ENCODE data around the gene PACS2.

Gene PACS2

GRCh38 chr14:105410642-105411016, 96.1 kb downstream of the PACS2 start:
- TF ChIP-seq GLIS3 (CRISPR knock-in tag; IDR thresholded peaks at IDR 0.05), result no peak
- no peak for TF ChIP-seq ZNF8 (CRISPR knock-in tag; IDR thresholded peaks at IDR 0.05)
- no peak for TF ChIP-seq TCF4 (CRISPR knock-in tag; IDR thresholded peaks at IDR 0.05; ENCODE audit: borderline replicate concordance)

GRCh38 chr14:105411017-105411941, 96.7 kb downstream of the PACS2 start:
- peak; percentile 51 for ATAC-seq

More at GRCh38 chr14:105410642-105411016, 96.1 kb downstream of the PACS2 start:
- ATAC-seq, result no peak

DNA sequence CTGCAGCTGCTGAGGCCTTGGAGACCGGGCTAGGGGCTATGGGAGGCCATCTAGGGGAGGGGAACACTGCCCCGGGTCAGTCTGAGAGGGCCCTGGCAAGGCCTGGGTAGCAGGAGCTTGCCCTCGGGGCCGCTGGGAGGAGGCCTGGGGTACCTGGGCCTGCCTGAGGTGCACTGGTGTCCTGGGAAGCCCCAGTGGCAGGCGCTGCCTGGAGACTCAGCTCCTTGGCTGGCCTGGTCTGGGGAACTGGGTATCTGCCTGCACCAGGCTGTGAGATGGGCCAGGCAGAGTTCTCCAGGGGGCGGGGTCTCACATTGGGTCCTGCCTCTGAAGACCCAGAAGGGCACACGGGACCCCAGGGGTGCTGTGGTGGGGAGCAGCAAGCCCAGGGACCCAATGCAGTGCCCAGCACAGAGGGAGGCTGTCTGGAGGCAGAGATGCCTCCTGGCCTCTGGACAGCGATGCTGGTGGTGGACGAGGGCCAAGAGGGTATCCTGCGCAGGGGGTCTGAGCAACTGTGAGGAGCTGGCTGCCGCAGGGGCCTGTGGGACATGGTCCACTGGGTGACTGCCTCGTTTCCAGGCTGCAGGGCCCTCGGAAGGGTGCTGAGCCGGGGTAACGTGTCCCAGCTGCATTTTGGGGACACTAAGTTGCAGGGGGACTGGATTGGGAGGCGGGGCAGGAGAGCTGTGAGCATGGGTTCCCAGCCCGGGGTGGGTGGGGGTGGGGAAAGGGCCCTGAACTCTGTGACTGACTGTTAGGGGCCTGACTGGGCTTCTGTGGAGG, 97.6 kb downstream of the PACS2 start:
- TF ChIP-seq ISL1 (CRISPR knock-in tag; IDR thresholded peaks at IDR 0.05), result no peak
- no peak for ATAC-seq

More at GRCh38 chr14:105411017-105411941, 96.7 kb downstream of the PACS2 start:
- no peak for TF ChIP-seq ZC3H10 (CRISPR knock-in tag; IDR thresholded peaks at IDR 0.05)
- no peak for TF ChIP-seq GLIS3 (CRISPR knock-in tag; IDR thresholded peaks at IDR 0.05)
- TF ChIP-seq BACH2 (CRISPR knock-in tag; IDR thresholded peaks at IDR 0.05; ENCODE audit: borderline replicate concordance), result no peak
- TF ChIP-seq RARB (CRISPR knock-in tag; IDR thresholded peaks at IDR 0.05), result no peak
- TF ChIP-seq TCF4 (CRISPR knock-in tag; IDR thresholded peaks at IDR 0.05; ENCODE audit: borderline replicate concordance), result no peak
- no peak for TF ChIP-seq SNAI2 (CRISPR knock-in tag; IDR thresholded peaks at IDR 0.05)
- no peak for TF ChIP-seq ZNF565 (CRISPR knock-in tag; conservative IDR thresholded peaks at IDR 0.05; ENCODE audit: low read depth)
- no peak for TF ChIP-seq CREB5 (CRISPR knock-in tag; IDR thresholded peaks at IDR 0.05; ENCODE audit: low read depth)
- no peak for TF ChIP-seq PPARA (CRISPR knock-in tag; IDR thresholded peaks at IDR 0.05; ENCODE audit: borderline replicate concordance)
- no peak for TF ChIP-seq ZFP3 (CRISPR knock-in tag; IDR thresholded peaks at IDR 0.05)
- no peak for TF ChIP-seq TOX (CRISPR knock-in tag; IDR thresholded peaks at IDR 0.05; ENCODE audit: borderline replicate concordance)
- no peak for TF ChIP-seq CSDC2 (CRISPR knock-in tag; IDR thresholded peaks at IDR 0.05)
- TF ChIP-seq ESRRG (CRISPR knock-in tag; IDR thresholded peaks at IDR 0.05), result no peak
- TF ChIP-seq ARNTL (CRISPR knock-in tag; IDR thresholded peaks at IDR 0.05; ENCODE audit: borderline replicate concordance, low read depth), result no peak
- no peak for TF ChIP-seq ZNF8 (CRISPR knock-in tag; IDR thresholded peaks at IDR 0.05)
- TF ChIP-seq OSR1 (CRISPR knock-in tag; IDR thresholded peaks at IDR 0.05), result no peak

- ATAC-seq, result no peak
- TF ChIP-seq POU6F1 (CRISPR knock-in tag; IDR thresholded peaks at IDR 0.05; ENCODE audit: borderline replicate concordance, low read depth), result no peak
- no peak for TF ChIP-seq TOX (CRISPR knock-in tag; IDR thresholded peaks at IDR 0.05; ENCODE audit: borderline replicate concordance)
- TF ChIP-seq ZNF8 (CRISPR knock-in tag; IDR thresholded peaks at IDR 0.05), result no peak
- no peak for TF ChIP-seq PATZ1 (CRISPR knock-in tag; IDR thresholded peaks at IDR 0.05; ENCODE audit: borderline replicate concordance)
- no peak for TF ChIP-seq ARNTL (CRISPR knock-in tag; IDR thresholded peaks at IDR 0.05; ENCODE audit: borderline replicate concordance, low read depth)
- no peak for TF ChIP-seq TSHZ2 (CRISPR knock-in tag; IDR thresholded peaks at IDR 0.05)
- TF ChIP-seq CSDC2 (CRISPR knock-in tag; IDR thresholded peaks at IDR 0.05), result no peak
- TF ChIP-seq ZNF565 (CRISPR knock-in tag; conservative IDR thresholded peaks at IDR 0.05; ENCODE audit: low read depth), result no peak
- no peak for TF ChIP-seq CREB5 (CRISPR knock-in tag; IDR thresholded peaks at IDR 0.05; ENCODE audit: low read depth)
- TF ChIP-seq ZC3H10 (CRISPR knock-in tag; IDR thresholded peaks at IDR 0.05), result no peak
- TF ChIP-seq OSR1 (CRISPR knock-in tag; IDR thresholded peaks at IDR 0.05), result no peak
- TF ChIP-seq BACH2 (CRISPR knock-in tag; IDR thresholded peaks at IDR 0.05; ENCODE audit: borderline replicate concordance), result no peak
These were observed 98.4 kb downstream of the PACS2 start for GRCh38 chr14:105412771-105413543.
